Cardiac fibroblast (primary cell): ENCODE results near the gene TRPV4.

Experiments used
- DNase-seq, 2 donors: peaks; one replicate each; pipeline versions ENCODE4 v3.0.0 to v3.0.0-alpha.2; 2010; ENCODE audit warnings: low read depth in 2 of 2
- H3K4me3 ChIP-seq, 2 donors: replicated peaks in 1 of 2; 1 replicate in 1 of 2; 2 replicates in 1 of 2; pipeline ENCODE4 v1.5.1; 2011; ENCODE audit warnings: low read depth in 2 of 2, low read length in 2 of 2, mild to moderate bottlenecking in 2 of 2, moderate library complexity in 1 of 2
- CTCF ChIP-seq: IDR thresholded peaks from one replicate; pipeline ENCODE4 v1.5.1; 2011; ENCODE audit warnings: low read depth, mild to moderate bottlenecking, low read length, inconsistent platforms

Gene TRPV4

DNA sequence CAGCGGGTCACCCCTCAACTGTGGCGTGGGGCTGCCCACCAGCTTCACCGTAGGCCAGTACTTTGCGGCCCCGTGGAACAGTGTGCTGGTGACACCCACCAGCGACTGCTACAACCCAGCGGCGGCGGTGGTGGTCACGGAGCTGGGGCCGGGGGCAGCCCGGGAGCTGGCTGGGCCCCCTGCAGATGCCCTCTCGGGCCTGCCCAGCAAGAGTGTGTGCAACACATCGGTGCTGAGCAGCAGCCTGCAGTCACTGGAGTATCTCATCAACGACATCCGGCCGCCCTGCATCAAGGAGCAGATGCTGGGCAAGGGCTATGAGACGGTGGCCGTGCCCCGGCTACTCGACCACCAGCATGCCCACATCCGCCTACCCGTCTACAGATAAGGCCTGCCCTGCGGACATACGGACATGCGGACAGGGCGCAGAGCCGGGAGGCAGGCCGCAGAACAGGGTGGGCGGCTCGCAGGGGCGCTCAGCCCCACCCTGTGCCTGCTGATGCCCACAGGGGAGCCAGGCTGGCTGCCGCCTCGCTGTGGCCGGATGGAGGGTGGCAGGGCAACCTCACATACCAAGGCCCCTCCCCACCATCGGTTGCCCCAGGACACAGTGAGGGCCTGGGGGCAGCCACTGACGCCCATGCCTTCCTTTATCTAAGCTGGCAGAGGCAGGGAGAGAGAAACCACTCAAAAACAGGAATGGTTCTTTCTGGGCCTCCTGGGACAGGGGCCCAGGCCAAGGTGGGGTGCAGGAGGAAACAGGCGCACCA is 64.1 kb downstream of the TRPV4 start:
- no peak for DNase-seq
- no peak overlapping the region for H3K4me3 ChIP-seq
- TF ChIP-seq CTCF, result no peak

DNA sequence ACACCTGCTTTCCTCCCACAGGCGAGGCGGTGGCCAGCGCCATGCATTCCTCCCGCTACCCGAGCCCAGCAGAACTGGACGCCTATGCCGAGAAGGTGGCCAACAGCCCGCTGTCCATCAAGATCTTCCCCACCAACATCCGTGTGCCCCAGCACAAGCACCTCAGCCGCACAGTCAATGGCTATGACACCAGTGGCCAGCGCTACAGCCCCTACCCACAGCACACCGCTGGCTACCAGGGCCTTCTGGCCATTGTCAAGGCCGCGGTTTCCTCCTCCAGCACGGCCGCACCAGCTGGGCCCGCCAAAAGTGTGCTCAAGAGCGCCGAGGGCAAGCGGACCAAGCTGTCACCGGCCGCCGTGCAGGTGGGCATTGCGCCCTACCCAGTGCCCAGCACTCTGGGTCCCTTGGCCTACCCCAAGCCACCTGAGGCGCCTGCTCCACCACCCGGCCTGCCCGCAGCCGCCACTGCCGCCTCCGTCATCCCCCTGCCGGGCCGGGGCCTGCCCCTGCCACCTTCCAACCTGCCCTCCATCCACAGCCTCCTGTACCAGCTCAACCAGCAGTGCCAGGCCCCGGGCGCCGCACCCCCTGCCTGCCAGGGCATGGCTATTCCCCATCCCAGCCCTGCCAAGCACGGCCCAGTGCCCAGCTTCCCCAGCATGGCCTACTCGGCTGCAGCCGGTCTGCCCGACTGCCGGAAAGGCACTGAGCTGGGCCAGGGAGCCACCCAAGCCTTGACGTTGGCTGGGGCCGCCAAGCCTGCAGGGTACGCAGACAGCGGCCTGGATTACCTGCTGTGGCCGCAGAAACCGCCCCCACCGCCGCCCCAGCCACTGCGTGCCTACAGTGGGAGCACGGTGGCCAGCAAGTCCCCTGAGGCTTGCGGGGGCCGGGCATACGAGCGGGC is 65.0 kb downstream of the TRPV4 start:
- DNase-seq, result no peak
- no peak for TF ChIP-seq CTCF
- no peak overlapping the region for H3K4me3 ChIP-seq

DNA sequence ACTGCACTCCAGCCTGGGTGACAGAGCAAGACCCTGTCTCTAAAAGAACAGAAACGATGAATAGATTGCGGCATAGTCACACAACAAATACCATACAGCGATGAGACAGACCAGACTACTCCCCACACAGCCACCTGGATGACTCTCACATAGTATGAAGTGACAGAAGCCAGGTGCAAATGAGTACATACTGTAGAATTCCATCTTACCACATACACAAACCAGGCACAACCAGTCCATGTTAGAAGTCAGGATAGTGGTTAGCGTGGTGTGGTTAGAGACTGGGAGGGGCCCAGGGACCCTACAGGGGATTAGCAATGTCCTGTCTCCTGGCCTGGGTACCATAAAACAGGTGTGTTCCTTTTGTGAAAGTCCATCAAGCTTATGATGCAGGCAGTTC is 65.7 kb downstream of the TRPV4 start:
- no peak overlapping the region for H3K4me3 ChIP-seq
- no peak for TF ChIP-seq CTCF
- no peak for DNase-seq

GRCh38 chr12:109766251-109766778 is 66.9 kb downstream of the TRPV4 start:
- TF ChIP-seq CTCF, result no peak
- DNase-seq, result no peak
- H3K4me3 ChIP-seq, result no peak overlapping the region

GRCh38 chr12:109765446-109765810 is 67.8 kb downstream of the TRPV4 start:
- no peak overlapping the region for H3K4me3 ChIP-seq
- DNase-seq, result no peak
- no peak for TF ChIP-seq CTCF

- no peak for TF ChIP-seq CTCF
- DNase-seq, result no peak
- no peak overlapping the region for H3K4me3 ChIP-seq
Measured at GRCh38 chr12:109764776-109765445, 68.3 kb downstream of the TRPV4 start.
